Neural cell (in vitro differentiated cells): ENCODE data around the gene SNX15.

Experiments used
- EP300 ChIP-seq: fragments of 450-650 bp; conservative IDR thresholded peaks from 2 replicates; pipeline ENCODE4 v1.6.1; 2014; ENCODE audit warnings: antibody characterized with exemption, mild to moderate bottlenecking, moderate library complexity; ENCODE audit not compliant: poor library complexity, severe bottlenecking
- EZH2 ChIP-seq: fragments of 200-600, 300-800 bp; shearing (Covaris generic), sonication (generic); IDR thresholded peaks from 2 replicates; pipeline ENCODE4 v1.6.1; 2014; ENCODE audit warnings: antibody characterized with exemption, low read length, borderline replicate concordance, mild to moderate bottlenecking; ENCODE audit not compliant: insufficient read depth, poor library complexity, severe bottlenecking
- SMC3 ChIP-seq: fragments of 450-650 bp; conservative IDR thresholded peaks from 2 replicates; pipeline ENCODE4 v1.6.1; 2014; ENCODE audit warnings: antibody characterized with exemption, mild to moderate bottlenecking, moderate library complexity; ENCODE audit not compliant: poor library complexity
- TAF1 ChIP-seq: IDR thresholded peaks from 2 replicates; pipeline ENCODE4 v1.6.1; 2012; ENCODE audit warnings: low read depth
- TF ChIP-seq, protein P1 (sequence below): fragments of 450-650 bp; IDR thresholded peaks from 2 replicates; pipeline ENCODE4 v1.5.1; 2014; ENCODE audit warnings: antibody characterized with exemption, mild to moderate bottlenecking, moderate library complexity; ENCODE audit not compliant: poor library complexity, severe bottlenecking

DNA sequence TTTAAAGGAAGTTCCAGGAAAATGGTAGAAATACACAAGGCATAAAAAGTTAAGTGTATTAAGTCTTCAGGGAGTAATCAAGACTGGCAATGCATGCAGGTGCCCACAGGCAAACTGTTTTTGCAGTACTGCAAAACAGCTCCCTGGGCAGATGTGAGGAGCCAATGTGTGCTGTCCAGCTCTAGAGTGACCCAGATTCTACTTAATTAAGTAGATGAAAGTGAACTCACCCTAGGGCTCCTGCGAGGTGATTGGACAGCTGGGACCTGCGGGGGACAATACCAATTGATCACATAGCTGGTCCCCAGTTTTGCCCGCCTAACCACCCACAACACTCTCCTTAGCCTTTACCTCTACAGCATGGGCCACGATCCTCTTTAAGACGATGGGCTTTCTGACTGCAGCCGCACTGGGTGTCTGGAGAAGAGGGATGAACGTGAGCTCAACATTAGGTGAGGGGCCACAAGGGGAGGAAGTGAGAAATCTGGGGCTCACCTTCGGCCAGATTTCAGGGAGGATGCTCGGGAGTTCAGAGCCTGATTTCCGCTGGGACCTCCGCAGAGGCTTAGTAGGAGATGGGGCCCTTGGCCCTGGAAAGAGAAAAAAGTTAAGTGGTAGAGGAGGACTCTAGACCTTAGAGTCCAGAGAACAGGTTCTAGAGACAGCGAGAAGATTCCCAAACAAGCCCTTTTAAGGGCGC lies 56.0 kb downstream of the SNX15 start:
- TF ChIP-seq, protein P1, sequence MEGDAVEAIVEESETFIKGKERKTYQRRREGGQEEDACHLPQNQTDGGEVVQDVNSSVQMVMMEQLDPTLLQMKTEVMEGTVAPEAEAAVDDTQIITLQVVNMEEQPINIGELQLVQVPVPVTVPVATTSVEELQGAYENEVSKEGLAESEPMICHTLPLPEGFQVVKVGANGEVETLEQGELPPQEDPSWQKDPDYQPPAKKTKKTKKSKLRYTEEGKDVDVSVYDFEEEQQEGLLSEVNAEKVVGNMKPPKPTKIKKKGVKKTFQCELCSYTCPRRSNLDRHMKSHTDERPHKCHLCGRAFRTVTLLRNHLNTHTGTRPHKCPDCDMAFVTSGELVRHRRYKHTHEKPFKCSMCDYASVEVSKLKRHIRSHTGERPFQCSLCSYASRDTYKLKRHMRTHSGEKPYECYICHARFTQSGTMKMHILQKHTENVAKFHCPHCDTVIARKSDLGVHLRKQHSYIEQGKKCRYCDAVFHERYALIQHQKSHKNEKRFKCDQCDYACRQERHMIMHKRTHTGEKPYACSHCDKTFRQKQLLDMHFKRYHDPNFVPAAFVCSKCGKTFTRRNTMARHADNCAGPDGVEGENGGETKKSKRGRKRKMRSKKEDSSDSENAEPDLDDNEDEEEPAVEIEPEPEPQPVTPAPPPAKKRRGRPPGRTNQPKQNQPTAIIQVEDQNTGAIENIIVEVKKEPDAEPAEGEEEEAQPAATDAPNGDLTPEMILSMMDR = no peak
- TF ChIP-seq TAF1 (no peak), EZH2 (no peak), SMC3 (no peak), EP300 (no peak)
